ENCODE data around the gene LOXHD1.

DNA sequence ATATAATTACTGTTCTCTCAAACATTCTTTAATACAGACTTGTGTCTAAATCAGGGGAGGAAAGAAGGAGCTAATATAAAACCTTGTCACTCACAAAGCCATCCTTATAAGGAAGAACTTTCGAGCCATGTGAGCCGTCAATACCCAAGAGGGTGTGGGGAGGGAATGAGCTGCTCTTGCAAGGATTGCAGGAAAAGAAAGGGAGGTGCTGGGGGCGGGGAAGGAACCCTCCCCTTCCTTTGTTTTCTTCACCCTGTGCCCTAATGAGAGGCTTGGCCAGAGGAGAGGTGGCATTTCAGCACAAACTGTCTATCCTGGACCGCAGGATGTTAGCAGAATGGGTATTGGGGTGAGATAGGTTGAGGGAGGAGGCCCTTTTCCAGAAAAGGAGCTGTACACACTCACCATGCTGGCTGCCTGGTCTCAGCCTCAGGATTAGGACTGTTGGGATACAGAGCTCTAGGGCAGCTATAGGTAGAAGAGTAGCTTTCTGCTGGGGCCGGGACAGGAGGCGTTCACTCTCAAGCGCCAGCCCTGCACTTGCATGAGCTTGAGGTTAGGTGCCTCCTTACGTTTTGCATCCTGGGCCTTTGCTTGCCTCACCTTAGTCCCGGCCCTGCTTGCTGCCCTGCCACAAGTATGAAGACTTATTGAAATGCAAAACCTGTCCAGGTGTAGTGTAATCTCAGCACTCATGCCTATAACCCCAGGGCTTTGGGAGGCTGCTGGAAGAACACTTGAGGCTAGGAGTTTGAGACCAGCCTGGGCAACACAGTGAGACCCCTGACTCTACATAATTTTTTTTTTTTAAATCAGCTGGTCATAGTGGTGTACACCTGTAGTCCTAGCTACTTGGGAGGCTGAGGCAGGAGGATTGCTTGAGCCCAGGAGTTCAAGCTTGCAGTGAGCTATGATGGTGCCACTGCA is 190.5 kb downstream of the LOXHD1 start:
- TF ChIP-seq, protein P1, sequence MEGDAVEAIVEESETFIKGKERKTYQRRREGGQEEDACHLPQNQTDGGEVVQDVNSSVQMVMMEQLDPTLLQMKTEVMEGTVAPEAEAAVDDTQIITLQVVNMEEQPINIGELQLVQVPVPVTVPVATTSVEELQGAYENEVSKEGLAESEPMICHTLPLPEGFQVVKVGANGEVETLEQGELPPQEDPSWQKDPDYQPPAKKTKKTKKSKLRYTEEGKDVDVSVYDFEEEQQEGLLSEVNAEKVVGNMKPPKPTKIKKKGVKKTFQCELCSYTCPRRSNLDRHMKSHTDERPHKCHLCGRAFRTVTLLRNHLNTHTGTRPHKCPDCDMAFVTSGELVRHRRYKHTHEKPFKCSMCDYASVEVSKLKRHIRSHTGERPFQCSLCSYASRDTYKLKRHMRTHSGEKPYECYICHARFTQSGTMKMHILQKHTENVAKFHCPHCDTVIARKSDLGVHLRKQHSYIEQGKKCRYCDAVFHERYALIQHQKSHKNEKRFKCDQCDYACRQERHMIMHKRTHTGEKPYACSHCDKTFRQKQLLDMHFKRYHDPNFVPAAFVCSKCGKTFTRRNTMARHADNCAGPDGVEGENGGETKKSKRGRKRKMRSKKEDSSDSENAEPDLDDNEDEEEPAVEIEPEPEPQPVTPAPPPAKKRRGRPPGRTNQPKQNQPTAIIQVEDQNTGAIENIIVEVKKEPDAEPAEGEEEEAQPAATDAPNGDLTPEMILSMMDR (IDR thresholded peaks at IDR 0.05; ENCODE audit: insufficient read depth, low read length), result no peak
- TF ChIP-seq POLR2AphosphoS5 (IDR thresholded peaks at IDR 0.05; ENCODE audit: low read depth), result no peak
